Measurements from ENCODE around the gene SLC25A28.

Gene SLC25A28

GRCh38 chr10:99579971-99580370 lies 40.3 kb downstream of the SLC25A28 start:
- DNase-seq: no peak

- no peak for DNase-seq
Observed at GRCh38 chr10:99573790-99574189, 46.4 kb downstream of the SLC25A28 start.

GRCh38 chr10:99571816-99572215 lies 48.4 kb downstream of the SLC25A28 start:
- DNase-seq: no peak

GRCh38 chr10:99569961-99570360 lies 50.3 kb downstream of the SLC25A28 start:
- DNase-seq: no peak

- no peak for DNase-seq
Observed at GRCh38 chr10:99569253-99569939, 50.8 kb downstream of the SLC25A28 start.

- DNase-seq: no peak
Observed at GRCh38 chr10:99565166-99565565, 55.1 kb downstream of the SLC25A28 start.

GRCh38 chr10:99564361-99564760 lies 55.9 kb downstream of the SLC25A28 start:
- no peak for DNase-seq

- DNase-seq: no peak
Observed at GRCh38 chr10:99562631-99563030, 57.6 kb downstream of the SLC25A28 start.

Measured in COR-L47 (cell line).